Osteocyte (in vitro differentiated cells): ENCODE data around the gene VRTN. TPM values are rescaled to one million over a fixed set of nuclear protein-coding genes. Genes with fewer than 3 reads are reported as not detected.

ENCODE experiments used
- DNase-seq: peaks from one replicate; pipeline ENCODE4 v3.0.0; 2021; ENCODE audit warnings: mixed read lengths; ENCODE audit not compliant: unreplicated experiment; ENCODE audit errors: extremely low spot score
- H3K27ac Mint-ChIP-seq: one replicate; pipeline ENCODE4 v1.8.0; 2021; ENCODE audit warnings: mild to moderate bottlenecking, mixed read lengths; ENCODE audit not compliant: unreplicated experiment
- H3K27me3 Mint-ChIP-seq: one replicate; pipeline ENCODE4 v1.8.0; 2021; ENCODE audit warnings: mixed read lengths; ENCODE audit not compliant: unreplicated experiment
- H3K36me3 Mint-ChIP-seq: one replicate; pipeline ENCODE4 v1.8.0; 2021; ENCODE audit warnings: mixed read lengths; ENCODE audit not compliant: unreplicated experiment
- H3K4me1 Mint-ChIP-seq: one replicate; pipeline ENCODE4 v1.8.0; 2021; ENCODE audit warnings: mixed read lengths; ENCODE audit not compliant: unreplicated experiment
- H3K4me3 Mint-ChIP-seq: one replicate; pipeline ENCODE4 v1.8.0; 2021; ENCODE audit warnings: mild to moderate bottlenecking, moderate library complexity, mixed read lengths; ENCODE audit not compliant: unreplicated experiment
- H3K9me3 Mint-ChIP-seq: one replicate; pipeline ENCODE4 v1.8.0; 2021; ENCODE audit warnings: mixed read lengths; ENCODE audit not compliant: unreplicated experiment
- CTCF ChIP-seq: fragments of 200-600 bp; sonication (generic); IDR thresholded peaks from 2 replicates; pipeline ENCODE4 v1.5.0; 2021; ENCODE audit warnings: antibody characterized with exemption, mild to moderate bottlenecking, moderate library complexity
- total RNA-seq: library from RNA; stranded (reverse); gene quantifications from 2 replicates; pipeline ENCODE4 v1.2.1, GENCODE V29; 2021

VRTN gene
- total RNA-seq, 1 donor from 2014 or later, result not detected

- no peak for DNase-seq
- Mint-ChIP-seq H3K9me3 (no peaks in the 10 kb centered on the region), H3K27me3 (peaks cover 67% of the 10 kb centered on the region), H3K4me3 (no peak overlapping the region), H3K4me1 (no peaks in the 10 kb centered on the region), H3K27ac (no peak overlapping the region), H3K36me3 (no peaks in the 10 kb centered on the region)
- TF ChIP-seq CTCF, result no peak
These were observed 46.3 kb downstream of the VRTN start for GRCh38 chr14:74394549-74394948.

GRCh38 chr14:74395094-74395493 is 46.8 kb downstream of the VRTN start:
- H3K9me3 Mint-ChIP-seq, result no peaks in the 10 kb centered on the region
- H3K27ac Mint-ChIP-seq, result no peak overlapping the region
- peaks cover 70% of the 10 kb centered on the region for H3K27me3 Mint-ChIP-seq
- H3K4me1 Mint-ChIP-seq, result no peaks in the 10 kb centered on the region
- no peak for DNase-seq
- no peak overlapping the region for H3K4me3 Mint-ChIP-seq
- TF ChIP-seq CTCF, result no peak
- H3K36me3 Mint-ChIP-seq, result no peaks in the 10 kb centered on the region

- peak; percentile 8 for TF ChIP-seq CTCF
- Mint-ChIP-seq H3K4me3 (no peak overlapping the region), H3K36me3 (no peaks in the 10 kb centered on the region), H3K27ac (no peak overlapping the region), H3K27me3 (peaks cover 67% of the 10 kb centered on the region), H3K4me1 (peaks cover 12% of the 10 kb centered on the region), H3K9me3 (no peaks in the 10 kb centered on the region)
- DNase-seq, result no peak
These were observed 51.9 kb downstream of the VRTN start for GRCh38 chr14:74400031-74400685.

GRCh38 chr14:74400919-74401503 is 52.7 kb downstream of the VRTN start:
- H3K27me3 Mint-ChIP-seq, result peaks cover 67% of the 10 kb centered on the region
- H3K36me3 Mint-ChIP-seq, result no peaks in the 10 kb centered on the region

More at GRCh38 chr14:74400919-74401503, 52.7 kb downstream of the VRTN start:
- Mint-ChIP-seq H3K27ac (no peak overlapping the region), H3K9me3 (no peaks in the 10 kb centered on the region), H3K4me1 (peaks cover 12% of the 10 kb centered on the region), H3K4me3 (peak overlapping the region; percentile 30)
- no peak for DNase-seq
- TF ChIP-seq CTCF, result no peak
